DMS79 (cell line): ENCODE data around the gene MOB3C.

ENCODE experiments used
- DNase-seq: peaks from one replicate; lab custom pipeline; 2025; lab: John Stamatoyannopoulos, UW

The MOB3C gene

GRCh38 chr1:46575778-46576177 is 40.8 kb downstream of the MOB3C start:
- DNase-seq = no peak

DNA sequence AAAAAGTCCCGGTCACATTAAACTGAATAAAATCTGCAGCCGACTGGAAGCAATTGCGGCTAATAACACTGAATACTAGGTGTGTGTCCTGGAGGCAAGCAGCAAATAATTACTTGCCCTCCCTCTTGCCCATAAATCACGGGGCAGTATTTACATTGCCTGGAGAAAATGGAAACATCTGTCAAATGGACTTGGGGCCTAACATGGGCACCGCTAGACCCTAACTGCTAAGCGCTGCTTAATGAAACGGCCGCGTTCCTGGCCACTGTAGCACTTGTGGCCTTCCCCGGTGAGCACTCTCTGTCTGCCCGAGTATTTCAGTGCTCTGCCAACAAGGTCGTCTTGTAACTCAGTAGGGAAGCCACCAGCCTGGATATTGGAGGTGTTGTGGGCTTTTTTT is 41.3 kb downstream of the MOB3C start:
- DNase-seq = no peak

DNA sequence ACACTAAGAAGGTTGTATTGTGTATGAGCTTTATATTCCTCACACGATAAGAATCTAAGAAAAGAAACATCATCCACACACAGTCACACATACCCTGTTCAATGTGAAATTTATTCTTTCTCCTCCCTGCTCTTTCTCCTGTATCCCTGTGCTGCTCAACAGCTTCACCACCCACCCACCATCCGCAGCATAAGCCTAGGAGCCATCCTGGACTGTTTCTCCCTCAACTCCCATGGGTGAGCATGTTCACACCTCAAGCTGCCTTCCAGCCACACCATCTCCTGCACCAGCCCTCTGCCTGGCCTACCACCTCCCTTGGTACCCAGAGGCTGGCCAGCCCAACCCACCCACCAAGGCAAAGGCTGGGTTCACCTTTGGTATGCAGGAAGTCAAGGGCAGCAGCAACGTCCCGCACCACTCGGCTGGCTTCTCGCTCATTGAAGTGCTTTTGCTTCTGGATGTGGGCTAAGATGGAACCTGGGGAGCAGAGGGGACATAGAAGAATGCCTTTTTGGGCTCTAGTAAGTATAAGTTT is 44.9 kb downstream of the MOB3C start:
- no peak for DNase-seq

DNA sequence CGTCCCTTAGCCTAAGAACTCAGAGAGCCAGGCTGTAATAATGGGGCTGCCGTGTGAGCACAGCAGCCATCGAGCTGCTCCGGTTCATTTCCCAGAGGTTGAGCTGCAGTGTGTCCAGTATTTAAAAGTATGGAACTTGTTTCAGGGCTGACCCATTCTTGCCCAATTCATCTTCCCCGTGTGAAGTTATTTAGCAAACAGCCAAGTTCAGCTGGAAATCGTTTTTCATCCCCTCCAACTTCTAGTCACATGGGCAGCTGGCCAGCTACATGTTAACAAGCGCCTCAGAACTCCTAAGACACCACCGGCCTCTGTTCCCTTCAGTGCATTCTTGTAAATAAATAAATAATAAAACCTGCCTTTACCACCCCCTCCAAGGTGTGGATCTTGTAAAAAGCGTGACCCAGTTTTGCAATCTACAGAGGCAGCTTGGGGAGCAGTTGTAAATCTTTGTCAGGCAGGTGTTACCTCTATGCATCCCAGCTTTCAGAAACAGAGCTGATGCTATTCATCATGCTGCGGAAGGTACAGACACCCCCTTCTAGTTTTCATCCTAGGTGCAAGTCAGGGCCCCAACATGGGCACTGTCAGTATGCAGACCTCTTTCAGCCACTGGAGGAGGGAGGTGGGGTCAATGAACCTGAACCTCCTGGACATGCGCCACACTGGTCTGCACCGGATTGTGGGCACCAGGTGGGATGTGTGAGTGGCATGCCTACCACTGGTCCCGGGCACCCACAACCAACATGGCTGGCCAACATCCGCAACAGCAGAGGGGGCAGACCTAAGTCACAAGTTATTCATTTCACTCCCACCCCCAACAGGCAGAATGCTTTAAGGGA is 46.5 kb downstream of the MOB3C start:
- DNase-seq = no peak

GRCh38 chr1:46569116-46569515 is 47.5 kb downstream of the MOB3C start:
- no peak for DNase-seq

GRCh38 chr1:46568461-46568891 is 48.1 kb downstream of the MOB3C start:
- DNase-seq = no peak

- no peak for DNase-seq
Observed at GRCh38 chr1:46563341-46563740, 53.3 kb downstream of the MOB3C start.

DNA sequence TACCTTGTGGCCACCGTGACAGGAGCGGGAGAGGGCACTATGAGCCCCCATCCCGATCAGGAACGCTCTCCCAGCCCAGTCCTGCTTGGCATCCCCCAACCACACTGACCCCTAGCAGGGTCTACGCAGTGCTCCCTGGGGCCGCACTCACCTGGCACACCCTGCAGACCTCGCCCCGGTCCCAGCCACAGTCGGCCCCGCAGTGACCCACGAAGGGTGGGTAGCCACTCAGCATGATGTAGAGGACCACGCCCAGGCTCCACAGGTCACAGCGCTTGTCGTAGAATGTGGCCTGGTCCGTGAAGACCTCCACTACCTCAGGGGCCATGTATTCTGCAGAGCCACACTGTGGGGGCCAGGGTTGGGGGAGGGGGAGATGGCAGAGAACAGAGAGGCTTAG is 54.1 kb downstream of the MOB3C start:
- no peak for DNase-seq

DNA sequence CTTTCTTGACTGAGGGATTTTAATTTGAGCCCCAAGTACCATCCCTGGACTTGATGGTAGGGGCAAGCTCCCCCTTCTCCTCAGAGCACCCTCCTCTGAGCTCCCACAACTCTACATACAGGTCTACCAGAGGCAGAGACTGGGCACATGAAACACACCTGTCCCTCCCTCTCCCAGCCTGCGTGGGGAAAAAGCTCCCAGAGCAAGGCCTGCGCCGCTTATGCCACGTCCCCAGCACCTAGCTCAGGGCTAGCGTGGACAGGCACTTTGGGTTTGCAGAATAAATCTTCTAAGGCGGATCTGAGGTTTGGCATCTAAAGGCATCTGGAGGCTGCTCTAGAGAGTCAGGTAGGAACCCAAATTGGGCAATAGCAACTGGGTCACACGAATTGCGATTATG is 57.6 kb downstream of the MOB3C start:
- DNase-seq = no peak

DNA sequence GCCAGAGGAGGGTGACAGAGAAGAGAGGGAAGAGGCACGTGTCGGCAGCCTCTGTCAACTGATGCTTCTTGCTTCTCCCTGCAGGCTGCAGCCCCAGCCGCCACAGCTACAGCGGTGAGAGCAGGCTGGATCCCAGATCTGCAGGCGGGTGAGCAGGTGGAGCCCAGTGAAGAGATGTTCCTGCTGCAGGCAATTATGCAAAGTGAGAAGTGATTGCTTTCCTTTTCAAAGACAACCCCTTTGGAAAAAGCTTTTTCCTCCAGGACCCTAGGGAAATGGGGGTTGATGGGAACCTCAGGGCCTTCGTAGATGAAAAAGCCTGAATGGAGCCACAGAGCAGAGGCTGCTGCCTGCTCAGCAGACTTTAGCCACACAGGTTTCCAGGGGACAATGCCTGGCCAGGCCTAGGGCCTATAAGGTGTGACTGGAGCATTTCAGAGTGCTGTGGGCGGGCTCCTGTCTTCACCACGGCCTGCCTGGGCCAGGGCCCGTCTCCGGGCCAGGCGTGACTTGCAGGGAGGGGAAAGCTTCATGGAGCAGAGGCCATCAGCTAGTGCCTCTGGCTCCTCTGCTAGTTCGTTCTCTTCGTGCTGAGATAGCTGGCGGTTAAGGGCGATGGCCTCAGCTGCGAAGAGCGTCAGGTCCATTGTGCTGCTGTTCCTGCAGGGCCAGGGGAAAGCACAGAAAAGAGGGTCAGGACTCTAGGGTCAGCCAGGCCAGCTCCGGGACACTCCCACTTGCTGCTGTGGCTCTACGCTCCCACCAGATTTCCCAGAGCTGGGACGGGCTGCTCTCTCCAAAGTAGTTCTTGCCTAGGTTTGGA is 58.3 kb downstream of the MOB3C start:
- DNase-seq = no peak
